IMR-90 (cell line): Measurements from ENCODE around the gene TMCC1. TPM values are rescaled to one million over a fixed set of nuclear protein-coding genes. Genes with fewer than 3 reads are reported as not detected.

ENCODE experiments used
- ATAC-seq: fragments of 200-7000 bp; cut with Tn5 transposase; 2 replicates; pipeline ENCODE4 v1.9.1; 2020; ENCODE audit warnings: low read depth, mild to moderate bottlenecking, moderate library complexity
- Bru-seq: library from RNA; stranded (reverse); fragments of 400-500 nt; gene quantifications from one replicate; lab custom pipeline; 2021; lab: Mats Ljungman, UMichigan
- BruChase-seq, 2 experiments: library from RNA; stranded (reverse); fragments of 400-500 nt; gene quantifications; one replicate each; lab custom pipeline; 2021; lab: Mats Ljungman, UMichigan
- BruUV-seq: library from RNA; stranded (reverse); fragments of 400-500 nt; replicated peaks from 2 replicates; lab custom pipeline; 2021; lab: Mats Ljungman, UMichigan
- CTCF ChIA-PET: fragments of 300-600 bp; formaldehyde crosslinking; extraction: SDS; loops from one replicate; lab custom pipeline; 2021; ENCODE audit warnings: antibody characterized with exemption; lab: Yijun Ruan, JAX
- POLR2A ChIA-PET: fragments of 300-600 bp; sonication (Branson Sonifier 250); formaldehyde crosslinking; loops from one replicate; lab custom pipeline; 2022; ENCODE audit warnings: antibody characterized with exemption; ENCODE audit not compliant: unreplicated experiment; lab: Charles Lee
- DNase-seq: peaks from one replicate; pipeline ENCODE4 v3.0.0; 2013
- H2AFZ ChIP-seq: replicated peaks from 2 replicates; pipeline ENCODE3; 2013; ENCODE audit warnings: low read length, mild to moderate bottlenecking; ENCODE audit not compliant: poor library complexity
- H2AK5ac ChIP-seq: 2 replicates; pipeline ENCODE4 v1.6.1; 2013; ENCODE audit warnings: low read depth, low read length, inconsistent platforms
- H2AK9ac ChIP-seq: replicated peaks from 2 replicates; pipeline ENCODE3; 2013; ENCODE audit warnings: mild to moderate bottlenecking, low read depth, low read length, moderate library complexity; ENCODE audit not compliant: poor library complexity
- H2BK120ac ChIP-seq: 2 replicates; pipeline ENCODE4 v1.6.1; 2013; ENCODE audit warnings: low read depth, low read length, inconsistent platforms
- H2BK15ac ChIP-seq: 3 replicates; pipeline ENCODE4 v1.6.1; 2013; ENCODE audit warnings: low read depth, low read length, inconsistent platforms
- H2BK20ac ChIP-seq: 2 replicates; pipeline ENCODE4 v1.6.1; 2013; ENCODE audit warnings: low read depth, mild to moderate bottlenecking, inconsistent platforms, low read length, moderate library complexity
- H2BK5ac ChIP-seq: 2 replicates; pipeline ENCODE4 v1.6.1; 2013; ENCODE audit warnings: mild to moderate bottlenecking, low read depth, low read length, inconsistent platforms; ENCODE audit not compliant: poor library complexity, severe bottlenecking
- H3K14ac ChIP-seq: replicated peaks from 2 replicates; pipeline ENCODE4 v1.6.1; 2013; ENCODE audit warnings: low read depth, low read length, inconsistent platforms
- H3K18ac ChIP-seq: 2 replicates; pipeline ENCODE4 v1.6.1; 2013; ENCODE audit warnings: low read depth, low read length, control low read depth
- H3K23ac ChIP-seq: 2 replicates; pipeline ENCODE4 v1.6.1; 2013; ENCODE audit warnings: low read depth, low read length, inconsistent platforms
- H3K27ac ChIP-seq: 2 replicates; pipeline ENCODE4 v1.5.1; 2013; ENCODE audit warnings: mild to moderate bottlenecking, control low read depth, low read length; ENCODE audit not compliant: insufficient read depth
- H3K27me3 ChIP-seq: 2 replicates; pipeline ENCODE4 v1.6.1; 2013; ENCODE audit warnings: low read length; ENCODE audit not compliant: control insufficient read depth, insufficient read depth
- H3K36me3 ChIP-seq: 2 replicates; pipeline ENCODE4 v1.6.1; 2013; ENCODE audit warnings: low read length, mixed read lengths; ENCODE audit not compliant: control insufficient read depth, insufficient read depth
- H3K4ac ChIP-seq: 2 replicates; pipeline ENCODE4 v1.6.1; 2013; ENCODE audit warnings: low read depth, low read length, inconsistent platforms
- H3K4me1 ChIP-seq: 2 replicates; pipeline ENCODE4 v1.6.1; 2013; ENCODE audit warnings: low read length, mixed read lengths; ENCODE audit not compliant: control insufficient read depth, insufficient read depth
- H3K4me2 ChIP-seq: 2 replicates; pipeline ENCODE4 v1.6.1; 2013; ENCODE audit warnings: low read depth, mild to moderate bottlenecking, control low read depth, low read length, moderate library complexity
- H3K4me3 ChIP-seq: 2 replicates; pipeline ENCODE4 v1.5.1; 2013; ENCODE audit warnings: low read depth, mild to moderate bottlenecking, control low read depth, low read length, moderate library complexity; ENCODE audit not compliant: insufficient read depth
- H3K56ac ChIP-seq: 2 replicates; pipeline ENCODE4 v1.6.1; 2013; ENCODE audit warnings: low read length, inconsistent platforms; ENCODE audit not compliant: insufficient read depth; ENCODE audit errors: extremely low read depth
- H3K79me1 ChIP-seq, 2 experiments: 2 replicates each; pipeline ENCODE4 v1.6.1; 2013; ENCODE audit warnings: low read length in 2 of 2, inconsistent platforms in 1 of 2, low read depth in 1 of 2
- H3K9ac ChIP-seq: 2 replicates; pipeline ENCODE4 v1.6.1; 2013; ENCODE audit warnings: low read depth, low read length, control low read depth
- H3K9me1 ChIP-seq: 2 replicates; pipeline ENCODE4 v1.6.1; 2013; ENCODE audit warnings: low read length, inconsistent platforms; ENCODE audit not compliant: insufficient read depth
- H3K9me3 ChIP-seq: 2 replicates; pipeline ENCODE4 v1.6.1; 2013; ENCODE audit warnings: low read length; ENCODE audit not compliant: control insufficient read depth, insufficient read depth
- H4K20me1 ChIP-seq: 2 replicates; pipeline ENCODE4 v1.6.1; 2013; ENCODE audit warnings: low read length, inconsistent platforms; ENCODE audit not compliant: insufficient read depth
- H4K5ac ChIP-seq: 2 replicates; pipeline ENCODE4 v1.6.1; 2013; ENCODE audit warnings: mild to moderate bottlenecking, low read depth, low read length, control low read depth
- H4K8ac ChIP-seq, 2 experiments: 2 replicates each; pipeline ENCODE4 v1.6.1; 2013; ENCODE audit warnings: low read depth in 2 of 2, low read length in 2 of 2, control low read depth in 1 of 2, inconsistent platforms in 1 of 2
- H4K91ac ChIP-seq: 2 replicates; pipeline ENCODE4 v1.6.1; 2013; ENCODE audit warnings: low read depth, low read length, inconsistent platforms; ENCODE audit not compliant: insufficient read depth
- CEBPB ChIP-seq: IDR thresholded peaks from 2 replicates; pipeline ENCODE4 v1.6.1; 2012; ENCODE audit warnings: low read depth, low read length, improper control_type of control experiment
- MAZ ChIP-seq: IDR thresholded peaks from 2 replicates; pipeline ENCODE4 v1.6.1; 2012; ENCODE audit warnings: low read depth, mild to moderate bottlenecking, low read length, improper control_type of control experiment, moderate library complexity, borderline replicate concordance
- MXI1 ChIP-seq: IDR thresholded peaks from 2 replicates; pipeline ENCODE4 v1.6.1; 2012; ENCODE audit warnings: low read depth, mild to moderate bottlenecking, low read length, moderate library complexity, borderline replicate concordance
- WGBS, 2 experiments: methylation state at CpG; one replicate each; pipeline versions ENCODE4 v1.1.5 to v1.1.7; 2013; ENCODE audit warnings: missing lambda C conversion rate in 2 of 2; ENCODE audit not compliant: insufficient read length in 1 of 2; ENCODE audit errors: extremely low coverage in 2 of 2; 5-methylcytosine and 5-hydroxymethylcytosine counted together
- dilution Hi-C: fragments of 300-500 bp; cut with HindIII; formaldehyde crosslinking; loops from one replicate; pipeline ENCODE4 v1.14.3; 2018; ENCODE audit warnings: low sequenced_read_pairs; ENCODE audit not compliant: unreplicated experiment
- in situ Hi-C: fragments of 300-500 bp; cut with MboI; formaldehyde crosslinking; loops from 3 replicates; pipeline ENCODE4 v1.14.3; 2019; ENCODE audit warnings: low sequenced_read_pairs, inconsistent platforms, mixed read lengths
- intact Hi-C: fragments of 100-400 bp; cut with micrococcal nuclease; formaldehyde crosslinking; loops from 2 replicates; pipeline ENCODE4 v1.10.0; 2022
- long read RNA-seq: library from polyadenylated mRNA; unstranded; transcript quantifications from one replicate; pipeline ENCODE4 v2.0.0, GENCODE V29; 2021; ENCODE audit not compliant: unreplicated experiment
- polyA plus RNA-seq, 3 experiments: library from polyadenylated mRNA; depleted of rRNA; stranded (reverse); fragments of >200 nt; gene quantifications; 2 replicates each; pipeline ENCODE4 v1.2.3, GENCODE V29; 2012; ENCODE audit warnings: low replicate concordance in 1 of 3
- total RNA-seq: library from RNA; depleted of rRNA; stranded (reverse); fragments of >200 nt; gene quantifications from 2 replicates; pipeline ENCODE4 v1.2.3, GENCODE V29; 2012; rRNA removed

Gene TMCC1
- total RNA-seq (7.2 and 7.3 TPM in 2 replicates), polyA plus RNA-seq (2012; rRNA removed) (4.8 and 5.0 TPM in 2 replicates), Bru-seq, nascent RNA (percentile 79 among the genes with signal in this experiment), BruChase-seq, experiment 1, labeled RNA remaining after a 6-hour chase (percentile 87 among the genes with signal in this experiment), BruChase-seq, experiment 2, labeled RNA remaining after a 2-hour chase (percentile 84 among the genes with signal in this experiment)
- 2.0 and 2.5 TPM in 2 replicates for polyA plus RNA-seq (2012; cell fraction: cytosol; rRNA removed)
- polyA plus RNA-seq (2012; cell fraction: nucleus; rRNA removed; ENCODE audit: low replicate concordance), result 1.6 and 6.5 TPM in 2 replicates
- long read RNA-seq, partial matches to known transcripts, result 1 of 12 reads
- long read RNA-seq, other reads (novel, unspliced or antisense), result 10 of 12 reads

DNA sequence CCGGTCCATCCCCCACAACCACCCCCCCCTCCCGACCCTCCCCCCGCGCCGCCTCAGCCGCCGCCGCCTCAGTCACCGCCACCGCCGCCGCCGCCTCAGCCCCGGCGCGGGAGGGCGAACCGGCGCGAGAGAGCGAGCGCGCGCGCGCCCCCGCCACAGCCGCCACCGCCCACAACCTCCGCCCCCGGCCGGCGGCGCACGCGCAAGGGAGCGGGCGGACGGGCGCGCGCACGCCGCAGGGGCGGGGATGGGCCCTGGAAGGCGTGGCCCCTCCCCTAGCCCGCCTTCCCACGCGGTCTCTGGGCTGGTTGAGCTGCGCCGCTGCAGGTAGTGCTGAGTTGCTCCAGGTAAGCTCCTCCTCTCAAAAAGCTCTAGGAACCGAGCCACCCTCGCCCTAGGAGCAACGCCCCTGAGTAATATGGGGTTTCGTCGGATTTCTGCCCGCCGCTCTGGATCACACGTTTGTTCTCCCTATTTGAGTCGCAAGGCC, at the start of gene TMCC1:
TMCC1 (minus strand) TSS at position 131 of the 490 bp plus-strand sequence.
- POLR2A ChIA-PET, result interaction anchor here (0.5 to 0.6 kb wide), 2 partner anchors 52 to 339 kb away, joined by 3 read pairs; no protein-coding TSS in a partner anchor
- Histone ChIP-seq H3K36me3 (no peaks in the 10 kb centered on the region), H3K4me3 (peak within 1 kb of the TSS; percentile 94), H2AK9ac (peak within 1 kb of the TSS; percentile 18), H2BK20ac (0 out of 2 replicates have a peak within 1 kb of the TSS, but pooled peaks have one; percentile 49), H3K4me2 (peak within 1 kb of the TSS; percentile 94), H2BK5ac (peak within 1 kb of the TSS; percentile 1), H4K8ac (peak within 1 kb of the TSS; percentile 72 to 83; a peak in 3 of 4 replicates), H3K27me3 (no peaks in the 10 kb centered on the region), H3K14ac (peak within 1 kb of the TSS; percentile 90), H3K9ac (peak within 1 kb of the TSS; percentile 88), H4K91ac (no peak within 1 kb of the TSS; the same call in 1 of the 2 replicates), H4K20me1 (peaks cover 21% of the 10 kb centered on the region), H2AK5ac (peak within 1 kb of the TSS; percentile 73; the same call in 1 of the 2 replicates), H4K5ac (peak within 1 kb of the TSS; percentile 37), H3K4ac (peak within 1 kb of the TSS; percentile 79), H2BK120ac (peak within 1 kb of the TSS; percentile 46; the same call in 1 of the 2 replicates), H3K9me3 (no peaks in the 10 kb centered on the region), H3K4me1 (peaks cover 2% of the 10 kb centered on the region; the same call in 1 of the 2 replicates), H2BK15ac (peak within 1 kb of the TSS; percentile 6; the same call in 1 of the 3 replicates), H3K9me1 (peaks cover 3% of the 10 kb centered on the region), H2AFZ (peak within 1 kb of the TSS; percentile 96), H3K56ac (peak within 1 kb of the TSS; percentile 1; the same call in 1 of the 2 replicates), H3K79me1 (peaks cover 16 to 25% of the 10 kb centered on the region in 2 experiments; a peak in 3 of 4 replicates), H3K27ac (peak within 1 kb of the TSS; percentile 67), H3K18ac (peak within 1 kb of the TSS; percentile 55), H3K23ac (peak within 1 kb of the TSS; percentile 93)
- CTCF ChIA-PET, result no interaction called here
- in situ Hi-C loops, result no loop called here
- BruUV-seq, result no TSS peak
- peak; percentile 64 for DNase-seq
- TF ChIP-seq MXI1, result peak; percentile 82; the same call in 1 of the 2 replicates
- no peak for TF ChIP-seq CEBPB
- TF ChIP-seq MAZ, result peak; percentile 63; the same call in 1 of the 2 replicates
- intact Hi-C loops, result loop anchor here (2.0 kb wide), 1 partner anchor 63 kb away; no protein-coding TSS in a partner anchor
- WGBS, 2 experiments, result 2% methylated on average over 9 of the region's 60 CpGs; no CpG with 5 or more reads in 1 of the 2 experiments
- dilution Hi-C loops, result no loop called here
- ATAC-seq, result peak; percentile 91
